ENCODE measurements around the gene BRD7.
A peak's percentile ranks its signal among the peaks of the same experiment; 100 is the strongest.

Gene BRD7

GRCh38 chr16:50303041-50303604 is 65.7 kb downstream of the BRD7 start:
- DNase-seq, result no peak

GRCh38 chr16:50302472-50303005 is 66.2 kb downstream of the BRD7 start:
- DNase-seq, result no peak

DNA sequence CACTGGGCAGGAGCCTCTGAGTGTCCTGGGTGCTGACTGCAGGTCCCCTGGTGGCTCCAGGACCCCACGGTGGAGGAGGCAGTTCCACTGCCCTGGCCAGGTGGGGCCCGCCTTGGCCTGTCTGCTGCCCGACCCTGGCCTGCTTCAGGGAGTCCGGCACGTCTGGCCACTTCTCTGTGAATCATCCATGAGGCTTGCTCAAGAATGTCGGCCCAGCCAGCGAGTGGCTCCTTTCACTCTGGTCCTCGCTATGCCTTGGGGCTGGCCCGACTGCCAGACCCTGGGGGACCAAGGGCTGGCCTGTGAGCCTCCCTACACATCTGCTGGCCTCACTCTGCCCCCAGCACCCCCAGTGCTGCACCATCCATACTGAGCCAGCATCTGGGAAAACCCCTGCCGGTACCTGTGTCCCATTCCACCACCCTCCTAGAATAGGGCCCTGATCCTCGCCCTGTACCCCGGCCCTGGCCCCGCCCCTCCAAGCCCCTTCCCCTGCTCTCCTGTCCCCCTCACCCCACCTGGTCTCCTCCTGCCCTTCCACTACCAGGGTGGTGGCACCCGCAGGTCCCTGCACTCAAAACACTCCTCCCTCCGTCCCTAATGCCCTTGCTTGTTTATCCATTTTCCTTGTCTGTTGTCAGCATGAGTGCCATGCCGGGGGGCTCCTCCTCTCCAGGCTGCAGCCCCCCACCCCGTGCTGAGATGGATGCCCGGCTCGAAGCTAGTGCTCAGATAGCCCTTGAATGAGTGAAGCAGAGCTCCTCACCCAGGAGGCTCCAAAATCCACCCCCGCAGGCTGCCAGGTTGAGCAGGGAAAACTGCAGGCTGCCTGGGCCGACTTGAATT is 66.9 kb downstream of the BRD7 start:
- no peak for DNase-seq

DNA sequence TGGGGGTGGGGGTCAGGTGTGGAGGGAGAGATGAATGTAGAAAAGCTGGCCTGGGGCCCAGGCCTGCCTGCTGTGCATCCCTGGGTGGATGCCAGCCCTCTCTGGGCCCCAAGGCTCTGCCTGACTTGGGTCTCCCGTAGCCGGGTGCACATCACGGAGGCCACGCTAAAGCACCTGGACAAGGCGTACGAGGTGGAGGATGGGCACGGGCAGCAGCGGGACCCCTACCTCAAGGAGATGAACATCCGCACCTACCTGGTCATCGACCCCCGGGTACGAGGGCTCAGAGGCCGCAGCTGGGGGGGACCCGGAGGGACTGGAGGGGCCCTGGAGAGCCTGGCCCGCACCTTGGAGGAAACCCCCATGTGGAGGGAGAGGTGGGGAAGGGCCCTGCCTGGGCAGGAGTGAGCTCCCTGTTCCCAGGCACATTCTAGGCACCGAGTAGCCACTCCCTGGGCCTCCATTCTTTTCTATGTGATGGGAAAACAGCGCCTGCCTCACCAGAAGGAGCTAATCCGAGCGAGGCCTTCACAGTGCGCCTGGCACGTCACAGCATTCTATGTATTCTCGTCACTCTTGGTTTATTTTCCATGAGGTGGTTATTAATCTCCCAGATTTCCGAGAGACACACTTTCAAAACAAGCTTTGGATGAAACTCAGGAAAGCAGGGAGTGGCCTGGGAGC is 67.7 kb downstream of the BRD7 start:
- DNase-seq, result no peak

GRCh38 chr16:50299508-50300105 is 69.2 kb downstream of the BRD7 start:
- no peak for DNase-seq

GRCh38 chr16:50298591-50299507 is 69.9 kb downstream of the BRD7 start:
- DNase-seq, result no peak

- DNase-seq, result no peak
These were observed 70.7 kb downstream of the BRD7 start for GRCh38 chr16:50298075-50298460.

DNA sequence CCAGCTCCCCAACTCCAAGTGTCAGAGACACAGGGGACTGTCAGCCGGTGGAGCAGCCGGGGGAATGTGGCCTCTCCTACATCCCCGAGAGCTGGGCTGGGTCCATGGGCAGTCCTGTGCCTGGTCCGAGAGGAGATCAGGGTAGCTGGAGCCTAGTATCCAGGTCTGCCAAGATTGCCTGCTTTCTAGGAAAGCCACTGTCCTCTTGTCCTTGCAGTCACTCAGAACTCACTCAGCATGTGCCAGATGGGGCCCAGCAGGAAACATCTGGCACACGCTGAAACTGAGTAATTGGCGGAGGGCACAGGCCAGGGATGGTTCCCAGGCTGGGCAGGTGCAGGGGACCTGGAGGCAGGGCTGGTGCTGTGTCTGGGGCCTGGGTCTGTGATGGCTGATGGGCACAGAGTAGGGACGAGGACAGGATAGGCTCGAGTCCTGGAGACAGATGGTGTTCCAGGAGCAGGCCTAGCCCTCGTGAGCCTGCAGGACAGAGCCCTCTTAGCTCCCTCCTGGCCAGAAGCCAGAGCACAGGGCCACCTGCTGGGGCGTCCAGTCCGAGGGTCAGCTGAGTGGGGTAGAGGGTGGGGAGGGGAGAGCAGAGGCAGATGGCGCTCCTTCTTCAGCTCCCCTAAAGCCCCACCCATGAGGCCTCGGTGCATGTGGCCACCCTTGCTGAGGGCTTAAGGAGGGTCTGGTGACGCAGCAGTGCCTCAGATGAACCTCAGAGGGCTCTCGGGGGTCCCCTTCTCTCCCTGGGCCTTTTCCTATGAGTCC is 71.3 kb downstream of the BRD7 start:
- DNase-seq, result peak; percentile 41

GRCh38 chr16:50296807-50297206 is 72.0 kb downstream of the BRD7 start:
- DNase-seq, result no peak

DNA sequence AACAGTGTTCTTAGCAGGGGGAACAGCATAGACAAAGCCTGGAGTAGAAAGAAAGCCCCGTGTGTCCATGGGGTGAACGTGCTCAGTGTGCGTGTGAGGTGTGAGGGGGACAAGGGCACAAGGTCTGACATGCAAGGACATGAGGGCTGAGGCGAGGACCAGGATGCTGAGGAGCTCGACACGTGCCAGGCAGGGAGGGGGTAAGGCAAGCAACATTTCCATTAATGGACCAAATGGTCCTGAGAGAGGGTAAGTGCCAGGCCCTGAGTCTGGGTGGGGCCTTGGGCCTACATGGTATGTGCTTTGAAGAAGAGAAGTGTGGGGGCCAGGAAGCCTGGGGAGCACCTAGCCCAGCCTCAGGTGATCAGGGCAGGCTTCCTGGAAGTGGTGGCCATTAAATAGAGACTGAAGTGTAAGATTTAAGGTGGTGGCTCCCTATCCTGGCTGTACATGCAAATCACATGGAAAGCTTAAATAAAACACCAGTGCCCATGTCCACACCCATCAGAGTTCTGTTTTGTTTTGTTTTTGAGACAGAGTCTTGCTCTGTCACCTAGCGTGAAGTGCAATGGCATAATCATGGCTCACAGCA is 73.2 kb downstream of the BRD7 start:
- no peak for DNase-seq

DNA sequence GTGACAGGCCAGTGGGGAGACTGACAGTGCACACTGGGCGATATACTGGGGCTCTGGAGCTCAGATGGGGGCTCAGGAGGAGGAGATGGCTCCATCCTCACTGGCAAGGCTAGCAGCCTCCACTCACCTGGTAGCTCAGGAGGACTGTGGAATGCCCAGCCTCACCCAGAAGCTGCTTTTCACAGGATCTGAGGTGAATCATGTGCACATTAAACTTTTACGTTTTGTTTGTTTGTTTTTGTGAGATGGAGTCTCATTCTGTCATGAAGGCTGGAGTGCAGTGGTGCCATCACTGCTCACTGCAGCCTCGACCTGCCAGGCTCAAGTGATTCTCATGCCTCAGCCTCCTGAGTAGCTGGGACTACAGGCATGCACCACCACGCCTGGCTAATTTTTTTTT is 73.8 kb downstream of the BRD7 start:
- DNase-seq, result no peak

- no peak for DNase-seq
These were observed 74.6 kb downstream of the BRD7 start for GRCh38 chr16:50293994-50294855.

GRCh38 chr16:50293041-50293783 is 75.6 kb downstream of the BRD7 start:
- DNase-seq, result no peak

GRCh38 chr16:50292566-50292948 is 76.2 kb downstream of the BRD7 start:
- DNase-seq, result no peak

DNA sequence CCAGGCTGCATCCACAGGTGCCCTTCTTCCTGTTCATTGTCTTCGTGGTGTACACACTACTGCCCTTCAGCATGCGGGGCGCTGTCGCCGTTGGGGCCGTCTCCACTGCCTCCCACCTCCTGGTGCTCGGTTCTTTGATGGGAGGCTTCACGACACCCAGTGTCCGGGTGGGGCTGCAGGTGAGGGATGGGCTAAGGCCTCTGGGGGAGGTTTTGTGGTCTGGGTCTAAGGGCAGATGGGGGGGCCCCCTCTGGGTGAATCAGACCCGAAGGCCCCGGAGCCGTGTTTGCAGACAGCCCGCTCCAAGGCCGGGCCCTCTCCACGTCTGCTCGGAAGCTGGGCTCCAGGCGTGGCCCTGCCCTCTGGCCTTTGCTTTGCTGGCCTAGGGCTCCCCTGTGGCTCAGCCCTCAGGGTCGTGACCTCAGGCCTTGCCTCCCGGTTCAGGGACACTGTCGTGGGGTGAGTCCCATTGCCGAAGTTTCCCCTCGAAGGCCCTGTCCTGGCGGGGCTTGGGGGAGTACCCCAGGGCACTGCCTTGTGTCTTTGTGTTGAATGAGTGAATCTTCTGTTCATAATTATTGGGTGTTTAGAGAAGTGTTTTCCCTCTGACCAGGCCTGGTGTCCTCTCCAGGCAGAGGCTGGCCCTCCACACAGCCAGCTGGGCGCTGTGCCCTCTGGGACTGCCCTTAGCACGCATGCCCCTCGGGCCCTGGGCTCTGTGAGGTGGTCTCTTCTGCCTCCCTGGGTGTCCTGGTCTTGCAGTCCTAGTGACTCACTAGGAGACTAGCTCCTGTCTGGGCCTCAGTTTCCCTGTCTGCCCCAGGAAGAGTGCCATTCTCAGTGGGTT is 76.8 kb downstream of the BRD7 start:
- no peak for DNase-seq

DNA sequence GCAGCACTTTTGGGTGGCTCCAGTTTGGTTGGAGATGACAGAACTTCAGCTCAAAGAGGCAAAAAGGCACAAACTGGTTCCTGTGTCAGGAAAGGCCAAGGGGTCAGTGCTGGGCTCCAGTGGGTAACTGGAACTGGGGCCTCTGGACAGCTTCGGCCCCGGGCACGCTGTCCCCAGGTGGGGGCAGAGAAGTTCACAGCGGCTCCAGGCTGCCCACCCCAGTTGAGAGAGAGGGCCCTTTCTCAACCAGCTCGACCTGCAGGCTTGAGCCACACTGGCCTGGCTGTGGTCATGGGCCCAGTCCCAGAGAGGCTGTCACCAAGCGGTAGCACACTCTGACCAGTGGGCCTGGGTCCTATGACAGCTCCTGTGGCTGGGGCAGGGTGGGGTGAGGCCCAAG is 77.9 kb downstream of the BRD7 start:
- DNase-seq, result no peak

GRCh38 chr16:50289950-50290764 is 78.6 kb downstream of the BRD7 start:
- no peak for DNase-seq
